Muscle of leg (tissue), 11 donors: ENCODE measurements around the gene ATP8B3. TPM values are rescaled to one million over a fixed set of nuclear protein-coding genes. Genes with fewer than 3 reads are reported as not detected.

Experiments used
- DNase-seq: peaks from one replicate; pipeline ENCODE4 v3.0.0; 2013
- H3K27ac ChIP-seq: one replicate; pipeline ENCODE4 v1.5.1; 2013; ENCODE audit warnings: mild to moderate bottlenecking, low read length, control low read depth
- H3K27me3 ChIP-seq: one replicate; pipeline ENCODE4 v1.6.1; 2013; ENCODE audit warnings: low read length; ENCODE audit not compliant: control insufficient read depth, insufficient read depth
- H3K36me3 ChIP-seq: one replicate; pipeline ENCODE4 v1.6.1; 2013; ENCODE audit warnings: low read length; ENCODE audit not compliant: control insufficient read depth, insufficient read depth
- H3K4me1 ChIP-seq: one replicate; pipeline ENCODE4 v1.6.1; 2013; ENCODE audit warnings: low read length; ENCODE audit not compliant: control insufficient read depth, insufficient read depth
- H3K4me3 ChIP-seq: one replicate; pipeline ENCODE4 v1.5.1; 2013; ENCODE audit warnings: low read length, control low read depth
- H3K9me3 ChIP-seq: replicated peaks from 2 replicates; pipeline ENCODE4 v1.6.1; 2013; ENCODE audit warnings: low read depth, low read length; ENCODE audit not compliant: control insufficient read depth
- WGBS: methylation state at CpG from one replicate; pipeline ENCODE4 v1.1.5; 2013; ENCODE audit warnings: missing lambda C conversion rate; ENCODE audit not compliant: insufficient coverage; 5-methylcytosine and 5-hydroxymethylcytosine counted together
- polyA plus RNA-seq, 8 donors: library from polyadenylated mRNA; unstranded; fragments of 120-200 nt; gene quantifications; one replicate each; pipeline versions ENCODE4 v1.2.1 to v1.2.3, GENCODE V29; 2013; ENCODE audit warnings: inconsistent platforms in 1 of 8, low replicate concordance in 1 of 8; ENCODE audit not compliant: insufficient read length in 8 of 8, insufficient read depth in 1 of 8
- total RNA-seq: library from RNA; stranded (reverse); fragments of 120-200 nt; gene quantifications from one replicate; pipeline ENCODE4 v1.2.4, GENCODE V29; 2013

The ATP8B3 gene
- total and polyA plus RNA-seq, 9 donors: 0.35 to 1.2 (median 0.54) TPM

GRCh38 chr19:1780272-1780958 lies 31.7 kb downstream of the ATP8B3 start:
- Histone ChIP-seq H3K4me1 (peaks cover 10% of the 10 kb centered on the region), H3K36me3 (no peaks in the 10 kb centered on the region), H3K4me3 (no peak overlapping the region), H3K27me3 (peaks cover 72% of the 10 kb centered on the region), H3K27ac (no peak overlapping the region), H3K9me3 (peaks cover 8% of the 10 kb centered on the region)
- 11% methylated on average over 3 of the region's 14 CpGs for WGBS
- no peak for DNase-seq

- H3K27me3 ChIP-seq: peaks cover 80% of the 10 kb centered on the region
These were observed 32.5 kb downstream of the ATP8B3 start for GRCh38 chr19:1779574-1779973.

GRCh38 chr19:1777149-1777548 lies 34.9 kb downstream of the ATP8B3 start:
- Histone ChIP-seq H3K9me3 (peaks cover 9% of the 10 kb centered on the region), H3K4me3 (no peak overlapping the region), H3K4me1 (peaks cover 5% of the 10 kb centered on the region), H3K27ac (no peak overlapping the region), H3K36me3 (no peaks in the 10 kb centered on the region), H3K27me3 (peaks cover 92% of the 10 kb centered on the region)
- WGBS: 62% methylated on average over 7 of the region's 10 CpGs
- DNase-seq: no peak

More at GRCh38 chr19:1779574-1779973, 32.5 kb downstream of the ATP8B3 start:
- H3K9me3 ChIP-seq: peaks cover 10% of the 10 kb centered on the region
- DNase-seq: no peak
- 29% methylated on average over 8 of the region's 16 CpGs for WGBS
- H3K27ac ChIP-seq: no peak overlapping the region
- peaks cover 10% of the 10 kb centered on the region for H3K4me1 ChIP-seq
- no peak overlapping the region for H3K4me3 ChIP-seq
- H3K36me3 ChIP-seq: no peaks in the 10 kb centered on the region

GRCh38 chr19:1776606-1777147 lies 35.4 kb downstream of the ATP8B3 start:
- Histone ChIP-seq H3K4me1 (peaks cover 4% of the 10 kb centered on the region), H3K4me3 (no peak overlapping the region), H3K27me3 (peaks cover 94% of the 10 kb centered on the region), H3K36me3 (no peaks in the 10 kb centered on the region), H3K9me3 (peaks cover 4% of the 10 kb centered on the region), H3K27ac (no peak overlapping the region)
- WGBS: under 1% methylated on average over 16 of the region's 23 CpGs
- no peak for DNase-seq

GRCh38 chr19:1775951-1776605 lies 36.0 kb downstream of the ATP8B3 start:
- H3K27me3 ChIP-seq: peaks cover 93% of the 10 kb centered on the region
- H3K27ac ChIP-seq: no peak overlapping the region
- no peak for DNase-seq
- WGBS: 1% methylated on average over 35 of the region's 50 CpGs
- no peaks in the 10 kb centered on the region for H3K36me3 ChIP-seq
- peaks cover 7% of the 10 kb centered on the region for H3K9me3 ChIP-seq
- H3K4me1 ChIP-seq: peaks cover 4% of the 10 kb centered on the region
- H3K4me3 ChIP-seq: no peak overlapping the region

- H3K27ac ChIP-seq: no peak overlapping the region
- peaks cover 88% of the 10 kb centered on the region for H3K27me3 ChIP-seq
- no peaks in the 10 kb centered on the region for H3K36me3 ChIP-seq
- H3K9me3 ChIP-seq: peaks cover 13% of the 10 kb centered on the region
- 4% methylated on average over 50 of the region's 59 CpGs for WGBS
- DNase-seq: no peak
- peaks cover 4% of the 10 kb centered on the region for H3K4me1 ChIP-seq
- no peak overlapping the region for H3K4me3 ChIP-seq
These were observed 36.9 kb downstream of the ATP8B3 start for GRCh38 chr19:1774989-1775772.

GRCh38 chr19:1773184-1773583 lies 38.9 kb downstream of the ATP8B3 start:
- H3K27ac ChIP-seq: no peak overlapping the region
- WGBS: 45% methylated on average over 6 of the region's 8 CpGs
- DNase-seq: no peak

GRCh38 chr19:1770866-1771576 lies 41.1 kb downstream of the ATP8B3 start:
- Histone ChIP-seq H3K27me3 (peaks cover 88% of the 10 kb centered on the region), H3K4me3 (no peak overlapping the region), H3K4me1 (peaks cover 3% of the 10 kb centered on the region), H3K36me3 (no peaks in the 10 kb centered on the region), H3K9me3 (peaks cover 13% of the 10 kb centered on the region), H3K27ac (no peak overlapping the region)
- WGBS: 100% methylated on average over 2 of the region's 4 CpGs
- DNase-seq: no peak

More at GRCh38 chr19:1773184-1773583, 38.9 kb downstream of the ATP8B3 start:
- H3K9me3 ChIP-seq: peaks cover 13% of the 10 kb centered on the region
- H3K4me1 ChIP-seq: peaks cover 4% of the 10 kb centered on the region
- peaks cover 88% of the 10 kb centered on the region for H3K27me3 ChIP-seq
- no peaks in the 10 kb centered on the region for H3K36me3 ChIP-seq
- H3K4me3 ChIP-seq: no peak overlapping the region

GRCh38 chr19:1769645-1769985 lies 42.5 kb downstream of the ATP8B3 start:
- Histone ChIP-seq H3K4me3 (no peak overlapping the region), H3K36me3 (no peaks in the 10 kb centered on the region), H3K27ac (no peak overlapping the region), H3K27me3 (peaks cover 88% of the 10 kb centered on the region), H3K4me1 (peaks cover 3% of the 10 kb centered on the region), H3K9me3 (peaks cover 11% of the 10 kb centered on the region)
- WGBS: 0% methylated on average over 2 of the region's 12 CpGs
- DNase-seq: no peak
